NT2/D1 (cell line): ENCODE results near the gene SMG5.

Experiments used
- DNase-seq: peaks from one replicate; pipeline ENCODE4 v3.0.0-alpha.2; 2011; ENCODE audit warnings: low read depth, low spot score
- H3K27me3 ChIP-seq: 2 replicates; pipeline ENCODE4 v1.6.0; 2011; ENCODE audit warnings: mild to moderate bottlenecking; ENCODE audit not compliant: insufficient read length, insufficient read depth
- H3K36me3 ChIP-seq: 2 replicates; pipeline ENCODE4 v1.6.1; 2011; ENCODE audit warnings: mild to moderate bottlenecking, low read length, mixed read lengths; ENCODE audit not compliant: insufficient read depth, insufficient read length
- H3K4me1 ChIP-seq: 2 replicates; pipeline ENCODE4 v1.5.1; 2011; ENCODE audit not compliant: insufficient read depth, insufficient read length
- H3K4me3 ChIP-seq: 2 replicates; pipeline ENCODE4 v1.5.1; 2011; ENCODE audit warnings: low read depth; ENCODE audit not compliant: insufficient read length
- H3K9ac ChIP-seq: 2 replicates; pipeline ENCODE4 v1.6.0; 2011; ENCODE audit warnings: low read depth; ENCODE audit not compliant: insufficient read length
- H3K9me3 ChIP-seq: 2 replicates; pipeline ENCODE4 v1.5.1; 2011; ENCODE audit warnings: mild to moderate bottlenecking, low read length; ENCODE audit not compliant: insufficient read depth
- SUZ12 ChIP-seq: IDR thresholded peaks from 2 replicates; pipeline ENCODE4 v1.6.1; 2011; ENCODE audit not compliant: insufficient read length, insufficient read depth; ENCODE audit errors: extremely low read depth
- YY1 ChIP-seq: IDR thresholded peaks from 2 replicates; pipeline ENCODE4 v1.6.1; 2011; ENCODE audit not compliant: insufficient read length, insufficient read depth
- ZNF274 ChIP-seq: IDR thresholded peaks from 2 replicates; pipeline ENCODE4 v1.6.1; 2011; ENCODE audit warnings: mild to moderate bottlenecking, low read depth, low read length

SMG5 gene

DNA sequence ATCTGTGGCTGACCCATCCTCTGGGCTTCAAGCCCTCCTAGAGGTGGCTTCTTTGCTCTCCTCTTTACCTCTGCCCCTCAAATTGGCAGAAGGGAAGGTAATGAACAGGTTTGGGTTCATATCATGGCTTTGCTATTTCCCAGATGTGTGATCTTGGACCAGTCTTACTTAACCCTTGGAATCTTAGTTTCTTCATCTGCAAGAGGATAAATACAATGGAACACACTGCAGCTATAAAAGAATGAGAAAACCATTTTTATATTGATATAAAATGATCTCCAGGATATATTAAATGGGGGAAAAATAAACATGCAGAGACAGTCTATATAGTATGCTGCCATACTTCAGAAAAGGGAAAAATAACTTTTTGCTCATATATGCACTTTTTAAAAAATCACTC, 7.2 kb upstream of the SMG5 start:
- DNase-seq = no peak
- Histone ChIP-seq H3K9ac (no peak overlapping the region), H3K27me3 (no peaks in the 10 kb centered on the region), H3K4me3 (no peak overlapping the region), H3K9me3 (no peaks in the 10 kb centered on the region), H3K4me1 (peaks cover 9% of the 10 kb centered on the region), H3K36me3 (peaks cover 76% of the 10 kb centered on the region)
- TF ChIP-seq ZNF274 (no peak), YY1 (no peak), SUZ12 (no peak)

DNA sequence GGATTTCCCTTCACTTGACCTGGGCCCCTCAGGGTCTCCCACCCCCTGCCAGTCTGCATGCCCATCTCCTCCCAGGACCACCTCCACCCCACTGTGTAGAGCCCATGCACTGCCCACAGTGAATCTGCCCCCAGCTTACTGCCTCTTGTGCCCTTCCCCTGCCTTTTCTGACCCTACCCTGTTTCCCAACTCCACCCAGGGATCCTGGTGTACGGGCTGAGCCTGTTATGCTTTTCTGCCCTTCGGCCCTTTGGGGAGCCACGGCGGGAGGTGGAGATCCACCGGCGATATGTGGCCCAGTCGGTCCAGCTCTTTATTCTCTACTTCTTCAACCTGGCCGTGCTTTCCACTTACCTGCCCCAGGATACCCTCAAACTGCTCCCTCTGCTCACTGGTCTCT, 3.4 kb upstream of the SMG5 start:
- Histone ChIP-seq H3K36me3 (peaks cover 66% of the 10 kb centered on the region), H3K4me3 (no peak overlapping the region), H3K9me3 (no peaks in the 10 kb centered on the region), H3K9ac (no peak overlapping the region), H3K4me1 (peaks cover 3% of the 10 kb centered on the region), H3K27me3 (no peaks in the 10 kb centered on the region)
- no peak for TF ChIP-seq YY1
- no peak for TF ChIP-seq ZNF274
- no peak for TF ChIP-seq SUZ12
- DNase-seq = no peak

DNA sequence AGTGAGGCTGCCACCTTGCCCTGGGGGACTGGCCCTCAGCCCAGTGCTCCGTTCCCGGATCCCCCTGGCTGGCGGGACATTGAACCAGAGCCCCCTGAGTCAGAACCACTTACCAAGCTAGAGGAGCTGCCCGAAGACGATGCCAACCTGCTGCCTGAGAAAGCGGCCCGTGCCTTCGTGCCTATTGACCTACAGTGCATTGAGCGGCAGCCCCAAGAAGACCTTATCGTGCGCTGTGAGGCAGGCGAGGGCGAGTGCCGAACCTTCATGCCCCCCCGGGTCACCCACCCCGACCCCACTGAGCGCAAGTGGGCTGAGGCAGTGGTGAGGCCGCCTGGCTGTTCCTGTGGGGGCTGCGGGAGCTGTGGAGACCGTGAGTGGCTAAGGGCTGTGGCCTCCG, 2.8 kb upstream of the SMG5 start:
- Histone ChIP-seq H3K4me1 (peaks cover 4% of the 10 kb centered on the region), H3K9me3 (no peaks in the 10 kb centered on the region), H3K27me3 (no peaks in the 10 kb centered on the region), H3K9ac (no peak overlapping the region), H3K36me3 (peaks cover 72% of the 10 kb centered on the region), H3K4me3 (no peak overlapping the region)
- DNase-seq = no peak
- TF ChIP-seq YY1 = no peak
- TF ChIP-seq SUZ12 = no peak

GRCh38 chr1:156284757-156285156, 2.1 kb upstream of the SMG5 start:
- Histone ChIP-seq H3K4me1 (peaks cover 8% of the 10 kb centered on the region), H3K27me3 (no peaks in the 10 kb centered on the region), H3K4me3 (no peak overlapping the region), H3K36me3 (peaks cover 73% of the 10 kb centered on the region), H3K9ac (no peak overlapping the region), H3K9me3 (no peaks in the 10 kb centered on the region)
- DNase-seq = no peak
- TF ChIP-seq ZNF274 (no peak), YY1 (no peak), SUZ12 (no peak)

DNA sequence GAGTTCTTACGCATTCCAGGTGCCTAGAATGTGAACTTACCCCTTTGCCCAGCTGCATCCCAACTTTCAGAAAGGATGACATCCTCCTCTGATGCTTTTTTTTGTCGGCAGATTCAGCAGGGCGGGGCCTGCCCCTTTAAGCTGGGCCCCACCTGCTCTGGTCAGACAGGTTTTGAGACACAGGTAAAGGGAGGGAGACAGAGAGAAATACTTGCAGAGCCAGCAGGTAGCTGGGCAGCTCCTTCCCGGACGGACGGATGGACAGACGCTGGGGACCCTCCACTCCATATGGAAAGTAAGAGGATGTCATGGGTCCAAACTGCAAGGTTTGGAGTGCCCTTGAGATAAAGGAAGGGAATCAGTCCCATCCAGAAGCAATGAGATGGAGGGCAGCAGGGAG, 1.5 kb upstream of the SMG5 start, which contains the start of gene TMEM79:
TMEM79 (plus strand) TSS at position 214 of the 400 bp plus-strand sequence. CDS start 902 bp downstream, outside the sequence.
- TF ChIP-seq YY1 (no peak), SUZ12 (no peak), ZNF274 (no peak)
- Histone ChIP-seq H3K36me3 (peaks cover 75% of the 10 kb centered on the region), H3K4me3 (peak within 1 kb of the TSS; percentile 80), H3K27me3 (no peaks in the 10 kb centered on the region), H3K4me1 (peaks cover 8% of the 10 kb centered on the region), H3K9ac (peak within 1 kb of the TSS; percentile 95), H3K9me3 (no peaks in the 10 kb centered on the region)
- no peak for DNase-seq

GRCh38 chr1:156283521-156283920, 896 bp upstream of the SMG5 start:
- peak overlapping the region; percentile 80 for H3K4me3 ChIP-seq
- TF ChIP-seq YY1 (no peak), SUZ12 (no peak), ZNF274 (no peak)
- H3K9me3 ChIP-seq = no peaks in the 10 kb centered on the region
- peaks cover 76% of the 10 kb centered on the region for H3K36me3 ChIP-seq
- peak overlapping the region; percentile 95 for H3K9ac ChIP-seq
- no peak for DNase-seq
- H3K4me1 ChIP-seq = peaks cover 8% of the 10 kb centered on the region
- H3K27me3 ChIP-seq = no peaks in the 10 kb centered on the region

DNA sequence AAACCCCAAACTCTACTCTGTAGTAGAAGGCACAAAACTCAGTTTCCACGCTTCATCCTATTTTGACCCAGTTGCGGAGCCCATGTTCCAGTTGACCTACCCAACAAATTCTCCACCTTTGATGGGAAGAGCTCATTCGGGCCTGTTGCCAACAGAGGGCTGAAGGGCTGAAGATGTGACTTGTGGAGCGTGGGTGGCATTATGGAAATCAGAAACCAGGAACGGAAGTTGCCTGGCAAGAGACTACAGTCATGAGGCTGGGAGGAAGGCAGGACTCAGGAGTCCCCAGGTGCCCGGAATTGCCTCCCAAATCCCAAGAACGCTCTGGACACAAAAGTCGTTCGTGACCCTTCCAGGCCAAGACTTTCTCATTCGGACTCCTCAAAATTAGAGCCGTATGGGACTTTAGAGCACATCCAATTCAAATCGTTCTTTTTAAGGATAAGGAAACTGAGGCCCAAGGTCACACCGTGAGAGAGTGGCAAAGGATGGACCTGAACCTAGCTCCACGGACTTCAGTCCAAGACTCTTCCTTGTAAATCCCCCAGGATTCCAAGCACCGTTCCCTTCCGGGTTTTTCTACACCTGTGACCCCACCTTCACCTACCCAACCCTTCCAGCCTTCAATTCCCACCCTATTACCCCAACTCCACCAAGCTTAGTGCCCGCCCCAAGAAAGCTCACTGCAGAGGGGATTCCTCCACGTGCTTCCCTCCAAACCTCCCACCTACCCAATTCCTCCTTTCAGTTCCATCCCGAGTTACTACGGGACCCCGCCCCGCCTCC, 739 bp downstream of the SMG5 start:
- Histone ChIP-seq H3K9me3 (no peaks in the 10 kb centered on the region), H3K4me1 (peaks cover 8% of the 10 kb centered on the region), H3K9ac (peak overlapping the region; percentile 95), H3K27me3 (no peaks in the 10 kb centered on the region), H3K36me3 (peaks cover 81% of the 10 kb centered on the region), H3K4me3 (peak overlapping the region; percentile 80)
- DNase-seq = no peak
- no peak for TF ChIP-seq SUZ12
- TF ChIP-seq YY1 = no peak
- no peak for TF ChIP-seq ZNF274
